B cell (primary cell): ENCODE measurements around the gene FBXO34. TPM values are rescaled to one million over a fixed set of nuclear protein-coding genes. Genes with fewer than 3 reads are reported as not detected.

Experiments
- ATAC-seq: fragments of 200-7000 bp; cut with Tn5 transposase; one replicate; pipeline ENCODE4 v1.10.0; 2021; ENCODE audit warnings: low read depth, mild to moderate bottlenecking, moderate number of reproducible peaks, moderate library complexity
- CTCF ChIA-PET: fragments of 350-600 bp; sonication (Branson Sonifier 250); formaldehyde crosslinking; loops from one replicate; lab custom pipeline; 2021; ENCODE audit warnings: antibody characterized with exemption, inconsistent platforms; lab: Charles Lee
- POLR2A ChIA-PET: fragments of 350-600 bp; sonication (Branson Sonifier 250); formaldehyde crosslinking; loops from one replicate; lab custom pipeline; 2021; ENCODE audit warnings: antibody characterized with exemption; lab: Charles Lee
- DNase-seq: peaks from one replicate; pipeline ENCODE4 v3.0.0; 2013
- H2AFZ ChIP-seq: 2 replicates; pipeline ENCODE4 v1.6.1; 2012; ENCODE audit warnings: mild to moderate bottlenecking, low read depth, low read length; ENCODE audit not compliant: insufficient read depth, poor library complexity, severe bottlenecking
- H3K27ac ChIP-seq, 2 donors: 1 replicate in 1 of 2; 2 replicates in 1 of 2; pipeline ENCODE4 v1.5.1; 2012 to 2013; ENCODE audit warnings: low read length in 2 of 2, mild to moderate bottlenecking in 2 of 2, moderate library complexity in 1 of 2
- H3K27me3 ChIP-seq, 4 experiments: fragments of 200-600 bp in 1 of 4; sonication (generic) in 1 of 4; replicated peaks in 1 of 4; 1 replicate in 2 of 4; 2 replicates in 2 of 4; pipeline versions ENCODE4 v1.6.1 to v1.7.0; 2013 to 2016; ENCODE audit warnings: low read length in 3 of 4, mild to moderate bottlenecking in 2 of 4, mixed read lengths in 1 of 4, moderate library complexity in 1 of 4; ENCODE audit not compliant: insufficient read depth in 4 of 4, control insufficient read depth in 3 of 4; ENCODE audit errors: control extremely low read depth in 1 of 4
- H3K36me3 ChIP-seq, 2 experiments: replicated peaks in 1 of 2; 1 replicate in 1 of 2; 2 replicates in 1 of 2; pipeline versions ENCODE4 v1.6.1 to v1.7.1; 2013; ENCODE audit warnings: low read length in 1 of 2; ENCODE audit not compliant: insufficient read depth in 2 of 2, control insufficient read depth in 1 of 2; ENCODE audit errors: control extremely low read depth in 1 of 2, extremely low read depth in 1 of 2
- H3K4me1 ChIP-seq, 2 donors: fragments of 200-600 bp in 1 of 2; sonication (generic) in 1 of 2; 1 replicate in 1 of 2; 2 replicates in 1 of 2; pipeline versions ENCODE4 v1.5.1 to v1.6.1; 2013 to 2017; ENCODE audit warnings: low read length in 2 of 2; ENCODE audit not compliant: control insufficient read depth in 2 of 2, insufficient read depth in 2 of 2
- H3K4me2 ChIP-seq: replicated peaks from 2 replicates; pipeline ENCODE3; 2012; ENCODE audit warnings: mild to moderate bottlenecking, low read depth, low read length; ENCODE audit not compliant: poor library complexity, severe bottlenecking
- H3K4me3 ChIP-seq, 5 experiments: fragments of 200-600 bp in 1 of 5; sonication (generic) in 1 of 5; 1 replicate in 3 of 5; 2 replicates in 2 of 5; pipeline versions ENCODE4 v1.5.1 to v1.7.0; 2011 to 2016; ENCODE audit warnings: low read length in 4 of 5, mild to moderate bottlenecking in 4 of 5, low read depth in 2 of 5, control low read depth in 1 of 5, moderate library complexity in 1 of 5; ENCODE audit not compliant: insufficient read depth in 1 of 5; ENCODE audit errors: control extremely low read depth in 1 of 5, extremely low read depth in 1 of 5
- H3K79me2 ChIP-seq: fragments of 200-600 bp; sonication (generic); one replicate; pipeline ENCODE4 v1.6.0; 2016; ENCODE audit warnings: low read length; ENCODE audit not compliant: control insufficient read depth, insufficient read depth
- H3K9ac ChIP-seq: fragments of 200-600 bp; sonication (generic); 2 replicates; pipeline ENCODE4 v1.6.1; 2017; ENCODE audit warnings: mild to moderate bottlenecking, low read length, moderate library complexity
- H3K9me3 ChIP-seq, 3 donors: one replicate each; pipeline versions ENCODE4 v1.6.1 to v1.7.1; 2013; ENCODE audit warnings: low read length in 2 of 3; ENCODE audit not compliant: control insufficient read depth in 2 of 3, insufficient read depth in 1 of 3; ENCODE audit errors: control extremely low read depth in 1 of 3
- H4K20me1 ChIP-seq: 2 replicates; pipeline ENCODE4 v1.6.0; 2012; ENCODE audit warnings: mild to moderate bottlenecking, low read length; ENCODE audit not compliant: insufficient read depth, control insufficient read depth, poor library complexity, severe bottlenecking
- H3K27ac Mint-ChIP-seq: one replicate; pipeline ENCODE4 v1.8.0; 2021; ENCODE audit warnings: mixed read lengths
- H3K27me3 Mint-ChIP-seq: one replicate; pipeline ENCODE4 v1.8.0; 2021; ENCODE audit warnings: mixed read lengths
- H3K4me1 Mint-ChIP-seq: one replicate; pipeline ENCODE4 v1.8.0; 2021; ENCODE audit warnings: mixed read lengths
- H3K4me3 Mint-ChIP-seq: one replicate; pipeline ENCODE4 v1.8.0; 2021; ENCODE audit warnings: mixed read lengths
- H3K9me3 Mint-ChIP-seq: one replicate; pipeline ENCODE4 v1.8.0; 2022; ENCODE audit warnings: mixed read lengths; ENCODE audit not compliant: insufficient read depth
- EZH2 ChIP-seq: IDR thresholded peaks from 2 replicates; pipeline ENCODE4 v1.6.1; 2012; ENCODE audit warnings: borderline replicate concordance, low read depth, mild to moderate bottlenecking, moderate library complexity, low read length; ENCODE audit not compliant: insufficient read depth, poor library complexity, severe bottlenecking
- WGBS: methylation state at CpG from one replicate; pipeline ENCODE4 v1.1.5; 2013; ENCODE audit warnings: missing lambda C conversion rate; ENCODE audit not compliant: insufficient coverage; 5-methylcytosine and 5-hydroxymethylcytosine counted together
- intact Hi-C: fragments of 100-400 bp; cut with micrococcal nuclease; formaldehyde crosslinking; loops from one replicate; pipeline ENCODE4 v1.10.0; 2022
- polyA plus RNA-seq: library from polyadenylated mRNA; depleted of rRNA; stranded (reverse); fragments of >200 nt; gene quantifications from 2 replicates; pipeline ENCODE4 v1.2.3, GENCODE V29; 2012
- total RNA-seq, 2 donors: library from RNA; stranded (reverse); fragments of 120-200 nt in 1 of 2; gene quantifications; 1 replicate in 1 of 2; 2 replicates in 1 of 2; pipeline versions ENCODE4 v1.2.3 to v1.2.4, GENCODE V29; 2013 to 2022
- TF ChIP-seq, protein P1 (sequence below): fragments of 200-600 bp; IDR thresholded peaks from one replicate; pipeline ENCODE4 v1.8.0; 2022; ENCODE audit warnings: antibody characterized with exemption, mild to moderate bottlenecking

Gene FBXO34
- total and polyA plus RNA-seq, 2 donors (not counting 1 experiment from before 2014, with no cell fraction given), result 8.1 to 27.5 TPM

DNA sequence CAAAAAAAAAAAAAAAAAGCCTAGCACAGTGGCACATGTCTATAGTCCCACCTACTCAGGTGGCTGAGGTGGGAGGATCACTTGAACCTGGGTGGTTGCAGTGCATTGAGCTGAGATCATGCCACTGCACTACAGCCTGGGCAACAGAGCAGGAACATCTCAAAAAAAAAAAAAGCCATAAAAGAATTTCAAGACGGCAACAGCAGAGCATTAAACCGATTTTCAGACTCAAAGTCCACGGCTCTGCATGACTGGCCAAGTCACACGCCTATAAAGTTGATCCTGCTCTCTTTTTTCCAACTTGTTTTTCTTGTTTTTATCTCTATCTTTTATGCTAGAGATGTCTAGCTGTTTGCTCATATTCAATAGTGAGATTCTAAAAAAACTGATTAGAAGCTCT, 45.3 kb downstream of the FBXO34 start:
- no peak overlapping the region for H3K4me3 ChIP-seq
- Mint-ChIP-seq H3K4me1 (peaks cover 2% of the 10 kb centered on the region), H3K27ac (no peak overlapping the region), H3K9me3 (peaks cover 5% of the 10 kb centered on the region), H3K4me3 (no peak overlapping the region), H3K27me3 (no peaks in the 10 kb centered on the region)
- H3K4me2 ChIP-seq, result no peak overlapping the region
- WGBS, result 100% methylated on average over 3 of the region's 4 CpGs
- POLR2A ChIA-PET, result no interaction called here
- peaks cover 36% of the 10 kb centered on the region for H3K79me2 ChIP-seq
- peaks cover 3 to 19% (median 17%) of the 10 kb centered on the region in 3 donors for H3K9me3 ChIP-seq
- DNase-seq, result no peak
- intact Hi-C loops, result no loop called here
- H2AFZ ChIP-seq, result no peak overlapping the region
- no peak overlapping the region for H3K27ac ChIP-seq
- H3K4me1 ChIP-seq, result no peaks in the 10 kb centered on the region
- CTCF ChIA-PET, result no interaction called here
- H4K20me1 ChIP-seq, result no peaks in the 10 kb centered on the region
- H3K27me3 ChIP-seq, result no peaks in the 10 kb centered on the region
- ATAC-seq, result no peak
- TF ChIP-seq, protein P1, sequence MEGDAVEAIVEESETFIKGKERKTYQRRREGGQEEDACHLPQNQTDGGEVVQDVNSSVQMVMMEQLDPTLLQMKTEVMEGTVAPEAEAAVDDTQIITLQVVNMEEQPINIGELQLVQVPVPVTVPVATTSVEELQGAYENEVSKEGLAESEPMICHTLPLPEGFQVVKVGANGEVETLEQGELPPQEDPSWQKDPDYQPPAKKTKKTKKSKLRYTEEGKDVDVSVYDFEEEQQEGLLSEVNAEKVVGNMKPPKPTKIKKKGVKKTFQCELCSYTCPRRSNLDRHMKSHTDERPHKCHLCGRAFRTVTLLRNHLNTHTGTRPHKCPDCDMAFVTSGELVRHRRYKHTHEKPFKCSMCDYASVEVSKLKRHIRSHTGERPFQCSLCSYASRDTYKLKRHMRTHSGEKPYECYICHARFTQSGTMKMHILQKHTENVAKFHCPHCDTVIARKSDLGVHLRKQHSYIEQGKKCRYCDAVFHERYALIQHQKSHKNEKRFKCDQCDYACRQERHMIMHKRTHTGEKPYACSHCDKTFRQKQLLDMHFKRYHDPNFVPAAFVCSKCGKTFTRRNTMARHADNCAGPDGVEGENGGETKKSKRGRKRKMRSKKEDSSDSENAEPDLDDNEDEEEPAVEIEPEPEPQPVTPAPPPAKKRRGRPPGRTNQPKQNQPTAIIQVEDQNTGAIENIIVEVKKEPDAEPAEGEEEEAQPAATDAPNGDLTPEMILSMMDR, result no peak
- no peak for TF ChIP-seq EZH2
- H3K9ac ChIP-seq, result no peak overlapping the region
- H3K36me3 ChIP-seq, result peaks cover 9 to 13% of the 10 kb centered on the region in 2 experiments

DNA sequence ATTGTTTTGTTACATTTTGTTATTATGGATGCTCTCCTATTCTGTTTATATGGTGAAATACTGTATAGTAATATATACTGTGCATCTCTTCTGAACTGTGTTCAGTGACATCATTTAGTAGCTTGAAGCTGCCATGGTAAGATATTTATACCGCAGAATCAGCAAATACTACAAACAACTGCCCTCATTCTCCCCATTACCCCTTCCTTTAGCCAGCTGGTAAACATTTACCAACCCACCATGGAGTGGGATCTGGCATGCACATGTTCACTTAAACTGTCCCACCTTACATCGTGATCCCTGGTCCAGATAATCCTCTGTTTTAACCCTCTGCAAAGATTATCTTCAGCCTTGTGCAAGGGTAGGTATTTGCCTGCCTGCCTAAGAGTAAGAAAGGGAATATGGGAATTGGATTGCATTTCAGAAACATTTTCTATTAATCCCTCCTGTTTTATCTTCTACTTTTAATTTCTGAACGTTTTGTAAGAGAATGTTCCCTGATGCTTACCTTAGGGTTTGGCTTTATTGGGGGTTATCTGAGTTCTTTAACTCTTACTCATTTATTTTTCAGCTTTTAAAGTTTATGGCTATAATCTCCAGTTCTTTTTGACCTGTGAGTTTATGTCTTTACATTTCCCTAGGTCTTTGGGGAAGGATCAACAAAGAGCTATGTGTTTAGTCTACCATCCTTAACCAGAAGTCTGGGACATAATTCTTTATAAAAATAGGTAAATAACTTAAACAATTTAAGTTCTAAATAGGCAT, 46.5 kb downstream of the FBXO34 start:
- Histone ChIP-seq H3K9ac (no peak overlapping the region), H4K20me1 (no peaks in the 10 kb centered on the region), H3K9me3 (peaks cover 3 to 11% (median 10%) of the 10 kb centered on the region in 3 donors), H3K4me2 (no peak overlapping the region), H2AFZ (no peak overlapping the region), H3K27me3 (no peaks in the 10 kb centered on the region), H3K27ac (no peak overlapping the region), H3K4me3 (no peak overlapping the region), H3K36me3 (peaks cover 9 to 13% of the 10 kb centered on the region in 2 experiments), H3K4me1 (no peaks in the 10 kb centered on the region), H3K79me2 (peaks cover 37% of the 10 kb centered on the region)
- Mint-ChIP-seq H3K27me3 (no peaks in the 10 kb centered on the region), H3K4me3 (no peak overlapping the region), H3K27ac (no peak overlapping the region), H3K9me3 (peaks cover 5% of the 10 kb centered on the region), H3K4me1 (peaks cover 2% of the 10 kb centered on the region)
- DNase-seq (no peak), ATAC-seq (no peak)
- WGBS, result 100% methylated on average over 1 of the region's 3 CpGs
- TF ChIP-seq EZH2, result no peak
- TF ChIP-seq, protein P1, result no peak
- POLR2A ChIA-PET, result interaction anchor here (0.5 kb wide), 1 partner anchor 828 kb away, joined by 10 read pairs; no protein-coding TSS in a partner anchor
- CTCF ChIA-PET, result no interaction called here
- intact Hi-C loops, result no loop called here
